IMR-90 (cell line): ENCODE results near the gene HELZ. TPM values are rescaled to one million over a fixed set of nuclear protein-coding genes. Genes with fewer than 3 reads are reported as not detected.

Experiments
- ATAC-seq: fragments of 200-7000 bp; cut with Tn5 transposase; 2 replicates; pipeline ENCODE4 v1.9.1; 2020; ENCODE audit warnings: low read depth, mild to moderate bottlenecking, moderate library complexity
- BruUV-seq: library from RNA; stranded (reverse); fragments of 400-500 nt; replicated peaks from 2 replicates; lab custom pipeline; 2021; lab: Mats Ljungman, UMichigan
- CTCF ChIA-PET: fragments of 300-600 bp; formaldehyde crosslinking; extraction: SDS; loops from one replicate; lab custom pipeline; 2021; ENCODE audit warnings: antibody characterized with exemption; lab: Yijun Ruan, JAX
- POLR2A ChIA-PET: fragments of 300-600 bp; sonication (Branson Sonifier 250); formaldehyde crosslinking; loops from one replicate; lab custom pipeline; 2022; ENCODE audit warnings: antibody characterized with exemption; ENCODE audit not compliant: unreplicated experiment; lab: Charles Lee
- DNase-seq: peaks from one replicate; pipeline ENCODE4 v3.0.0; 2013
- H2AFZ ChIP-seq: replicated peaks from 2 replicates; pipeline ENCODE3; 2013; ENCODE audit warnings: low read length, mild to moderate bottlenecking; ENCODE audit not compliant: poor library complexity
- H2AK5ac ChIP-seq: 2 replicates; pipeline ENCODE4 v1.6.1; 2013; ENCODE audit warnings: low read depth, low read length, inconsistent platforms
- H2AK9ac ChIP-seq: replicated peaks from 2 replicates; pipeline ENCODE3; 2013; ENCODE audit warnings: mild to moderate bottlenecking, low read depth, low read length, moderate library complexity; ENCODE audit not compliant: poor library complexity
- H2BK120ac ChIP-seq: 2 replicates; pipeline ENCODE4 v1.6.1; 2013; ENCODE audit warnings: low read depth, low read length, inconsistent platforms
- H2BK15ac ChIP-seq: 3 replicates; pipeline ENCODE4 v1.6.1; 2013; ENCODE audit warnings: low read depth, low read length, inconsistent platforms
- H2BK20ac ChIP-seq: 2 replicates; pipeline ENCODE4 v1.6.1; 2013; ENCODE audit warnings: low read depth, mild to moderate bottlenecking, inconsistent platforms, low read length, moderate library complexity
- H2BK5ac ChIP-seq: 2 replicates; pipeline ENCODE4 v1.6.1; 2013; ENCODE audit warnings: mild to moderate bottlenecking, low read depth, low read length, inconsistent platforms; ENCODE audit not compliant: poor library complexity, severe bottlenecking
- H3K14ac ChIP-seq: replicated peaks from 2 replicates; pipeline ENCODE4 v1.6.1; 2013; ENCODE audit warnings: low read depth, low read length, inconsistent platforms
- H3K18ac ChIP-seq: 2 replicates; pipeline ENCODE4 v1.6.1; 2013; ENCODE audit warnings: low read depth, low read length, control low read depth
- H3K23ac ChIP-seq: 2 replicates; pipeline ENCODE4 v1.6.1; 2013; ENCODE audit warnings: low read depth, low read length, inconsistent platforms
- H3K27ac ChIP-seq: 2 replicates; pipeline ENCODE4 v1.5.1; 2013; ENCODE audit warnings: mild to moderate bottlenecking, control low read depth, low read length; ENCODE audit not compliant: insufficient read depth
- H3K27me3 ChIP-seq: 2 replicates; pipeline ENCODE4 v1.6.1; 2013; ENCODE audit warnings: low read length; ENCODE audit not compliant: control insufficient read depth, insufficient read depth
- H3K36me3 ChIP-seq: 2 replicates; pipeline ENCODE4 v1.6.1; 2013; ENCODE audit warnings: low read length, mixed read lengths; ENCODE audit not compliant: control insufficient read depth, insufficient read depth
- H3K4ac ChIP-seq: 2 replicates; pipeline ENCODE4 v1.6.1; 2013; ENCODE audit warnings: low read depth, low read length, inconsistent platforms
- H3K4me1 ChIP-seq: 2 replicates; pipeline ENCODE4 v1.6.1; 2013; ENCODE audit warnings: low read length, mixed read lengths; ENCODE audit not compliant: control insufficient read depth, insufficient read depth
- H3K4me2 ChIP-seq: 2 replicates; pipeline ENCODE4 v1.6.1; 2013; ENCODE audit warnings: low read depth, mild to moderate bottlenecking, control low read depth, low read length, moderate library complexity
- H3K4me3 ChIP-seq: 2 replicates; pipeline ENCODE4 v1.5.1; 2013; ENCODE audit warnings: low read depth, mild to moderate bottlenecking, control low read depth, low read length, moderate library complexity; ENCODE audit not compliant: insufficient read depth
- H3K56ac ChIP-seq: 2 replicates; pipeline ENCODE4 v1.6.1; 2013; ENCODE audit warnings: low read length, inconsistent platforms; ENCODE audit not compliant: insufficient read depth; ENCODE audit errors: extremely low read depth
- H3K79me1 ChIP-seq, 2 experiments: 2 replicates each; pipeline ENCODE4 v1.6.1; 2013; ENCODE audit warnings: low read length in 2 of 2, inconsistent platforms in 1 of 2, low read depth in 1 of 2
- H3K9ac ChIP-seq: 2 replicates; pipeline ENCODE4 v1.6.1; 2013; ENCODE audit warnings: low read depth, low read length, control low read depth
- H3K9me1 ChIP-seq: 2 replicates; pipeline ENCODE4 v1.6.1; 2013; ENCODE audit warnings: low read length, inconsistent platforms; ENCODE audit not compliant: insufficient read depth
- H3K9me3 ChIP-seq: 2 replicates; pipeline ENCODE4 v1.6.1; 2013; ENCODE audit warnings: low read length; ENCODE audit not compliant: control insufficient read depth, insufficient read depth
- H4K20me1 ChIP-seq: 2 replicates; pipeline ENCODE4 v1.6.1; 2013; ENCODE audit warnings: low read length, inconsistent platforms; ENCODE audit not compliant: insufficient read depth
- H4K5ac ChIP-seq: 2 replicates; pipeline ENCODE4 v1.6.1; 2013; ENCODE audit warnings: mild to moderate bottlenecking, low read depth, low read length, control low read depth
- H4K8ac ChIP-seq, 2 experiments: 2 replicates each; pipeline ENCODE4 v1.6.1; 2013; ENCODE audit warnings: low read depth in 2 of 2, low read length in 2 of 2, control low read depth in 1 of 2, inconsistent platforms in 1 of 2
- H4K91ac ChIP-seq: 2 replicates; pipeline ENCODE4 v1.6.1; 2013; ENCODE audit warnings: low read depth, low read length, inconsistent platforms; ENCODE audit not compliant: insufficient read depth
- FOS ChIP-seq: fragments of 150-350 bp; IDR thresholded peaks from 2 replicates; pipeline ENCODE4 v1.6.1; 2016; ENCODE audit warnings: low read depth, low read length
- MAFK ChIP-seq: IDR thresholded peaks from 2 replicates; pipeline ENCODE4 v1.6.1; 2012; ENCODE audit warnings: low read depth, low read length, improper control_type of control experiment
- NFE2L2 ChIP-seq: fragments of 150-350 bp; IDR thresholded peaks from 2 replicates; pipeline ENCODE4 v1.6.1; 2016; ENCODE audit warnings: low read depth, mild to moderate bottlenecking, low read length
- WGBS, 2 experiments: methylation state at CpG; one replicate each; pipeline versions ENCODE4 v1.1.5 to v1.1.7; 2013; ENCODE audit warnings: missing lambda C conversion rate in 2 of 2; ENCODE audit not compliant: insufficient read length in 1 of 2; ENCODE audit errors: extremely low coverage in 2 of 2; 5-methylcytosine and 5-hydroxymethylcytosine counted together
- dilution Hi-C: fragments of 300-500 bp; cut with HindIII; formaldehyde crosslinking; loops from one replicate; pipeline ENCODE4 v1.14.3; 2018; ENCODE audit warnings: low sequenced_read_pairs; ENCODE audit not compliant: unreplicated experiment
- in situ Hi-C: fragments of 300-500 bp; cut with MboI; formaldehyde crosslinking; loops from 3 replicates; pipeline ENCODE4 v1.14.3; 2019; ENCODE audit warnings: low sequenced_read_pairs, inconsistent platforms, mixed read lengths
- intact Hi-C: fragments of 100-400 bp; cut with micrococcal nuclease; formaldehyde crosslinking; loops from 2 replicates; pipeline ENCODE4 v1.10.0; 2022
- polyA plus RNA-seq, 3 experiments: library from polyadenylated mRNA; depleted of rRNA; stranded (reverse); fragments of >200 nt; gene quantifications; 2 replicates each; pipeline ENCODE4 v1.2.3, GENCODE V29; 2012; ENCODE audit warnings: low replicate concordance in 1 of 3
- total RNA-seq: library from RNA; depleted of rRNA; stranded (reverse); fragments of >200 nt; gene quantifications from 2 replicates; pipeline ENCODE4 v1.2.3, GENCODE V29; 2012

The HELZ gene
- total and polyA plus RNA-seq, 2 of the 4 experiments (the other 2 are of a cell fraction) = 8.0 to 60.6 TPM

DNA sequence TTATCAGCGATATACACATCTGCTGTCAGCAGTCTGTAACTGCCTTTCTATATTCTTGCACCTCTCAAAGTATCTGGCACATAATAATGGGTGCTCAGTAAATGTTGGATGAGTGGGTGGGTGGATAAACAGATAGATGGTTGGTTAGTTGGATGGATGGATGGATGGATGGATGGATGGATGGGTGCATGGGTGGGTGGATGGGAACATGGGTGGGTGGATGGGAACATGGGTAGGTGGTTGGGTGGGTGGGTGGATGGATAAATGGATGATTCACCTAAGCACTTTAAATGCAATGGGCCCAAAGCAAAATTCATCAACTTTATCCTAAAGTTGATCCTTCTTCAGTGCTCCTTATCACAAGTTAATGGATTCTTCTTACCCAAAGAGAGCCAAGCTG is 48.6 kb downstream of the HELZ start:
- in situ Hi-C loops (no loop called here), dilution Hi-C loops (no loop called here), intact Hi-C loops (no loop called here)
- Histone ChIP-seq H3K79me1 (peaks cover 13 to 31% of the 10 kb centered on the region in 2 experiments; a peak in 3 of 4 replicates), H3K27me3 (no peaks in the 10 kb centered on the region), H3K23ac (no peak overlapping the region), H3K4me3 (no peak overlapping the region), H4K91ac (no peak overlapping the region), H3K4ac (no peak overlapping the region), H3K4me2 (no peak overlapping the region), H2BK20ac (no peak overlapping the region), H3K9ac (no peak overlapping the region), H2AK5ac (no peak overlapping the region), H4K5ac (no peak overlapping the region), H2AK9ac (no peak overlapping the region), H3K9me3 (no peaks in the 10 kb centered on the region), H3K4me1 (peaks cover 5% of the 10 kb centered on the region), H4K20me1 (peaks cover 3% of the 10 kb centered on the region; the same call in 1 of the 2 replicates), H3K27ac (no peak overlapping the region), H2BK15ac (no peak overlapping the region), H2AFZ (no peak overlapping the region), H3K18ac (no peak overlapping the region), H3K14ac (no peak overlapping the region), H3K9me1 (peaks cover 9% of the 10 kb centered on the region), H2BK5ac (no peak overlapping the region), H2BK120ac (no peak overlapping the region), H3K56ac (no peak overlapping the region), H3K36me3 (peaks cover 16% of the 10 kb centered on the region), H4K8ac (no peak overlapping the region)
- no TSS peak for BruUV-seq
- TF ChIP-seq FOS = no peak
- no peak for TF ChIP-seq NFE2L2
- TF ChIP-seq MAFK = no peak
- POLR2A ChIA-PET = no interaction called here
- DNase-seq = no peak
- no peak for ATAC-seq
- no CpG with 5 or more reads among the region's 1 CpG for WGBS, 2 experiments
- CTCF ChIA-PET = interaction anchor here (0.7 kb wide), 1 partner anchor 44 kb away, joined by 3 read pairs; no protein-coding TSS in a partner anchor
